Myometrial cell (primary cell): ENCODE data around the gene GNAO1. TPM values are rescaled to one million over a fixed set of nuclear protein-coding genes. Genes with fewer than 3 reads are reported as not detected.

ENCODE experiments used
- total RNA-seq: library from RNA; depleted of rRNA; stranded (reverse); fragments of >200 nt; gene quantifications from 2 replicates; pipeline ENCODE4 v1.2.3, GENCODE V29; 2015

The GNAO1 gene
- total RNA-seq, result 0.53 TPM in 1 of 2 replicates, not detected in the other

GRCh38 chr16:56191156-56191815 lies at the start of gene GNAO1:
GNAO1 (plus strand) TSS chr16:56191489; CDS start chr16:56192236, 747 bp downstream.

Other genes with a start within 250 kb of the GNAO1 start
- 123 and 152 TPM in 2 replicates for gene AMFR, start 234.1 kb downstream of the GNAO1 start, total RNA-seq